HL-60 (cell line): ENCODE data around the gene GPR42.

ENCODE experiments used
- DNase-seq, 2 experiments: peaks; one replicate each; pipeline ENCODE4 v3.0.0-alpha.2; 2010 to 2020; ENCODE audit warnings: low read depth in 1 of 2, low spot score in 1 of 2
- H3K27ac ChIP-seq: fragments of 250-450 bp; sonication (Bioruptor Pico); replicated peaks from 2 replicates; pipeline ENCODE4 v1.5.1; 2020; ENCODE audit warnings: mild to moderate bottlenecking, moderate library complexity
- H3K27me3 ChIP-seq: fragments of 250-450 bp; sonication (Bioruptor Pico); 2 replicates; pipeline ENCODE4 v1.5.1; 2021; ENCODE audit warnings: mild to moderate bottlenecking, moderate library complexity; ENCODE audit not compliant: insufficient read depth, poor library complexity, severe bottlenecking
- H3K4me3 ChIP-seq: replicated peaks from 2 replicates; pipeline ENCODE4 v1.5.1; 2011; ENCODE audit warnings: mild to moderate bottlenecking, control low read depth, low read length; ENCODE audit not compliant: insufficient read depth
- GABPA ChIP-seq: IDR thresholded peaks from 2 replicates; pipeline ENCODE4 v1.6.1; 2012; ENCODE audit warnings: low read depth
- POLR2AphosphoS5 ChIP-seq: IDR thresholded peaks from 2 replicates; pipeline ENCODE4 v1.6.1; 2012; ENCODE audit warnings: low read depth
- SPI1 ChIP-seq: IDR thresholded peaks from 2 replicates; pipeline ENCODE4 v1.6.1; 2012; ENCODE audit warnings: low read depth, mild to moderate bottlenecking, borderline replicate concordance
- TF ChIP-seq, protein P1 (sequence below): IDR thresholded peaks from 2 replicates; pipeline ENCODE4 v1.6.1; 2012; ENCODE audit warnings: low read depth; ENCODE audit not compliant: insufficient replicate concordance
- TF ChIP-seq, protein P2 (sequence below): IDR thresholded peaks from one replicate; pipeline ENCODE4 v1.5.1; 2011; ENCODE audit warnings: low read length, control low read depth, inconsistent platforms; ENCODE audit not compliant: insufficient read depth

The GPR42 gene

DNA sequence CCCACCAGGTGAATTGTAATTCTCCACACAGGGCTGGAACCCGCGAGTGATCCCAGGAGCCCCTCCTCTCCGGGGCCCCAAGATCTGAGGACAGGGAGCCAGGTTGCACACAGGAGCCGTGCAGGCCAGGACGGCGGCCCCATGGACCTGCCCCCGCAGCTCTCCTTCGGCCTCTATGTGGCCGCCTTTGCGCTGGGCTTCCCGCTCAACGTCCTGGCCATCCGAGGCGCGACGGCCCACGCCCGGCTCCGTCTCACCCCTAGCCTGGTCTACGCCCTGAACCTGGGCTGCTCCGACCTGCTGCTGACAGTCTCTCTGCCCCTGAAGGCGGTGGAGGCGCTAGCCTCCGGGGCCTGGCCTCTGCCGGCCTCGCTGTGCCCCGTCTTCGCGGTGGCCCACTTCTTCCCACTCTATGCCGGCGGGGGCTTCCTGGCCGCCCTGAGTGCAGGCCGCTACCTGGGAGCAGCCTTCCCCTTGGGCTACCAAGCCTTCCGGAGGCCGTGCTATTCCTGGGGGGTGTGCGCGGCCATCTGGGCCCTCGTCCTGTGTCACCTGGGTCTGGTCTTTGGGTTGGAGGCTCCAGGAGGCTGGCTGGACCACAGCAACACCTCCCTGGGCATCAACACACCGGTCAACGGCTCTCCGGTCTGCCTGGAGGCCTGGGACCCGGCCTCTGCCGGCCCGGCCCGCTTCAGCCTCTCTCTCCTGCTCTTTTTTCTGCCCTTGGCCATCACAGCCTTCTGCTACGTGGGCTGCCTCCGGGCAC is 19.3 kb upstream of the GPR42 start:
- TF ChIP-seq, protein P1, sequence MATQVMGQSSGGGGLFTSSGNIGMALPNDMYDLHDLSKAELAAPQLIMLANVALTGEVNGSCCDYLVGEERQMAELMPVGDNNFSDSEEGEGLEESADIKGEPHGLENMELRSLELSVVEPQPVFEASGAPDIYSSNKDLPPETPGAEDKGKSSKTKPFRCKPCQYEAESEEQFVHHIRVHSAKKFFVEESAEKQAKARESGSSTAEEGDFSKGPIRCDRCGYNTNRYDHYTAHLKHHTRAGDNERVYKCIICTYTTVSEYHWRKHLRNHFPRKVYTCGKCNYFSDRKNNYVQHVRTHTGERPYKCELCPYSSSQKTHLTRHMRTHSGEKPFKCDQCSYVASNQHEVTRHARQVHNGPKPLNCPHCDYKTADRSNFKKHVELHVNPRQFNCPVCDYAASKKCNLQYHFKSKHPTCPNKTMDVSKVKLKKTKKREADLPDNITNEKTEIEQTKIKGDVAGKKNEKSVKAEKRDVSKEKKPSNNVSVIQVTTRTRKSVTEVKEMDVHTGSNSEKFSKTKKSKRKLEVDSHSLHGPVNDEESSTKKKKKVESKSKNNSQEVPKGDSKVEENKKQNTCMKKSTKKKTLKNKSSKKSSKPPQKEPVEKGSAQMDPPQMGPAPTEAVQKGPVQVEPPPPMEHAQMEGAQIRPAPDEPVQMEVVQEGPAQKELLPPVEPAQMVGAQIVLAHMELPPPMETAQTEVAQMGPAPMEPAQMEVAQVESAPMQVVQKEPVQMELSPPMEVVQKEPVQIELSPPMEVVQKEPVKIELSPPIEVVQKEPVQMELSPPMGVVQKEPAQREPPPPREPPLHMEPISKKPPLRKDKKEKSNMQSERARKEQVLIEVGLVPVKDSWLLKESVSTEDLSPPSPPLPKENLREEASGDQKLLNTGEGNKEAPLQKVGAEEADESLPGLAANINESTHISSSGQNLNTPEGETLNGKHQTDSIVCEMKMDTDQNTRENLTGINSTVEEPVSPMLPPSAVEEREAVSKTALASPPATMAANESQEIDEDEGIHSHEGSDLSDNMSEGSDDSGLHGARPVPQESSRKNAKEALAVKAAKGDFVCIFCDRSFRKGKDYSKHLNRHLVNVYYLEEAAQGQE = no peak
- TF ChIP-seq SPI1 = no peak
- TF ChIP-seq POLR2AphosphoS5 = no peak
- TF ChIP-seq GABPA = no peak
- TF ChIP-seq, protein P2, sequence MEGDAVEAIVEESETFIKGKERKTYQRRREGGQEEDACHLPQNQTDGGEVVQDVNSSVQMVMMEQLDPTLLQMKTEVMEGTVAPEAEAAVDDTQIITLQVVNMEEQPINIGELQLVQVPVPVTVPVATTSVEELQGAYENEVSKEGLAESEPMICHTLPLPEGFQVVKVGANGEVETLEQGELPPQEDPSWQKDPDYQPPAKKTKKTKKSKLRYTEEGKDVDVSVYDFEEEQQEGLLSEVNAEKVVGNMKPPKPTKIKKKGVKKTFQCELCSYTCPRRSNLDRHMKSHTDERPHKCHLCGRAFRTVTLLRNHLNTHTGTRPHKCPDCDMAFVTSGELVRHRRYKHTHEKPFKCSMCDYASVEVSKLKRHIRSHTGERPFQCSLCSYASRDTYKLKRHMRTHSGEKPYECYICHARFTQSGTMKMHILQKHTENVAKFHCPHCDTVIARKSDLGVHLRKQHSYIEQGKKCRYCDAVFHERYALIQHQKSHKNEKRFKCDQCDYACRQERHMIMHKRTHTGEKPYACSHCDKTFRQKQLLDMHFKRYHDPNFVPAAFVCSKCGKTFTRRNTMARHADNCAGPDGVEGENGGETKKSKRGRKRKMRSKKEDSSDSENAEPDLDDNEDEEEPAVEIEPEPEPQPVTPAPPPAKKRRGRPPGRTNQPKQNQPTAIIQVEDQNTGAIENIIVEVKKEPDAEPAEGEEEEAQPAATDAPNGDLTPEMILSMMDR = no peak
- no peak for DNase-seq
- Histone ChIP-seq H3K27me3 (no peaks in the 10 kb centered on the region), H3K27ac (no peak overlapping the region), H3K4me3 (no peak overlapping the region)

DNA sequence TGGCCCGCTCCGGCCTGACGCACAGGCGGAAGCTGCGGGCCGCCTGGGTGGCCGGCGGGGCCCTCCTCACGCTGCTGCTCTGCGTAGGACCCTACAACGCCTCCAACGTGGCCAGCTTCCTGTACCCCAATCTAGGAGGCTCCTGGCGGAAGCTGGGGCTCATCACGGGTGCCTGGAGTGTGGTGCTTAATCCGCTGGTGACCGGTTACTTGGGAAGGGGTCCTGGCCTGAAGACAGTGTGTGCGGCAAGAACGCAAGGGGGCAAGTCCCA is 18.8 kb upstream of the GPR42 start:
- DNase-seq = no peak
- H3K4me3 ChIP-seq = no peak overlapping the region
- H3K27ac ChIP-seq = no peak overlapping the region
- TF ChIP-seq SPI1 (no peak), POLR2AphosphoS5 (no peak), GABPA (no peak)
- TF ChIP-seq, protein P2 = no peak
- TF ChIP-seq, protein P1 = no peak
- H3K27me3 ChIP-seq = no peaks in the 10 kb centered on the region

GRCh38 chr19:35352448-35353304 is 18.2 kb upstream of the GPR42 start:
- no peak overlapping the region for H3K4me3 ChIP-seq
- TF ChIP-seq, protein P2 = peak; percentile 74
- no peak for TF ChIP-seq POLR2AphosphoS5
- peak in 1 of 2 experiments; percentile 72 for DNase-seq

More at GRCh38 chr19:35352448-35353304, 18.2 kb upstream of the GPR42 start:
- Histone ChIP-seq H3K27me3 (no peaks in the 10 kb centered on the region), H3K27ac (no peak overlapping the region)
